Esophagus muscularis mucosa (tissue), 4 donors: ENCODE data around the gene BCL2L1. TPM values are rescaled to one million over a fixed set of nuclear protein-coding genes. Genes with fewer than 3 reads are reported as not detected.
A peak's percentile ranks its signal among the peaks of the same experiment; 100 is the strongest.

ENCODE experiments used
- DNase-seq: peaks from one replicate; pipeline ENCODE4 v3.0.0-alpha.2; 2017; ENCODE audit errors: extremely low spot score
- H3K27ac ChIP-seq, 4 donors: fragments of 200-600 bp; sonication (generic); replicated peaks in 1 of 4; 1 replicate in 3 of 4; 2 replicates in 1 of 4; pipeline ENCODE4 v1.5.1; 2016 to 2019; ENCODE audit warnings: mild to moderate bottlenecking in 1 of 4
- H3K27me3 ChIP-seq, 4 donors: fragments of 200-600 bp; sonication (generic); one replicate each; pipeline versions ENCODE4 v1.5.1 to v1.6.0; 2016 to 2019
- H3K36me3 ChIP-seq, 4 donors: fragments of 200-600 bp; sonication (generic); one replicate each; pipeline ENCODE4 v1.5.1; 2016 to 2019
- H3K4me1 ChIP-seq, 4 donors: fragments of 200-600 bp; sonication (generic); one replicate each; pipeline ENCODE4 v1.5.1; 2016 to 2019
- H3K4me3 ChIP-seq, 4 donors: fragments of 200-600 bp; sonication (generic); 1 replicate in 2 of 4; 2 replicates in 2 of 4; pipeline ENCODE4 v1.5.1; 2016 to 2019; ENCODE audit warnings: mild to moderate bottlenecking in 4 of 4, moderate library complexity in 1 of 4
- H3K9me3 ChIP-seq, 4 donors: fragments of 200-600 bp; sonication (generic); 1 replicate in 3 of 4; 2 replicates in 1 of 4; pipeline ENCODE4 v1.5.1; 2016 to 2019
- EP300 ChIP-seq: sonication (generic); formaldehyde crosslinking; IDR thresholded peaks from one replicate; pipeline ENCODE4 v1.6.1; 2017; ENCODE audit warnings: antibody characterized with exemption
- POLR2A ChIP-seq: fragments of 450-650 bp; IDR thresholded peaks from one replicate; pipeline ENCODE4 v1.6.1; 2017; ENCODE audit warnings: antibody characterized with exemption, moderate library complexity, mild to moderate bottlenecking, low read depth
- POLR2AphosphoS5 ChIP-seq, 2 donors: sonication (generic); formaldehyde crosslinking; IDR thresholded peaks; one replicate each; pipeline ENCODE4 v1.6.1; 2017; ENCODE audit warnings: antibody characterized with exemption in 2 of 2
- WGBS: methylation state at CpG from one replicate; pipeline ENCODE4 v1.1.5; 2018; 5-methylcytosine and 5-hydroxymethylcytosine counted together
- intact Hi-C: fragments of 100-400 bp; cut with DNase I; formaldehyde crosslinking; loops from one replicate; pipeline ENCODE4 v1.15.1; 2023
- total RNA-seq, 4 donors: library from RNA; depleted of rRNA; stranded (reverse); fragments of >200 nt; gene quantifications; one replicate each; pipeline versions ENCODE4 v1.1.0 to v1.2.1, GENCODE V29; 2016
- TF ChIP-seq, protein P1 (sequence below), 3 experiments: fragments of 200-600 bp in 2 of 3; fragments of 450-650 bp in 1 of 3; sonication (generic) in 2 of 3; IDR thresholded peaks; one replicate each; pipeline ENCODE4 v1.5.1; 2017 to 2019; ENCODE audit warnings: antibody characterized with exemption in 3 of 3, mild to moderate bottlenecking in 2 of 3, moderate library complexity in 1 of 3

BCL2L1 gene
- total RNA-seq, 4 donors from 2014 or later, result 94.3 to 181 (median 140) TPM

GRCh38 chr20:31705191-31705590, 17.5 kb downstream of the BCL2L1 start:
- intact Hi-C loops, result loop anchor here (5.0 kb wide), 1 partner anchor 33 kb away; no protein-coding TSS in a partner anchor
- TF ChIP-seq, protein P1, sequence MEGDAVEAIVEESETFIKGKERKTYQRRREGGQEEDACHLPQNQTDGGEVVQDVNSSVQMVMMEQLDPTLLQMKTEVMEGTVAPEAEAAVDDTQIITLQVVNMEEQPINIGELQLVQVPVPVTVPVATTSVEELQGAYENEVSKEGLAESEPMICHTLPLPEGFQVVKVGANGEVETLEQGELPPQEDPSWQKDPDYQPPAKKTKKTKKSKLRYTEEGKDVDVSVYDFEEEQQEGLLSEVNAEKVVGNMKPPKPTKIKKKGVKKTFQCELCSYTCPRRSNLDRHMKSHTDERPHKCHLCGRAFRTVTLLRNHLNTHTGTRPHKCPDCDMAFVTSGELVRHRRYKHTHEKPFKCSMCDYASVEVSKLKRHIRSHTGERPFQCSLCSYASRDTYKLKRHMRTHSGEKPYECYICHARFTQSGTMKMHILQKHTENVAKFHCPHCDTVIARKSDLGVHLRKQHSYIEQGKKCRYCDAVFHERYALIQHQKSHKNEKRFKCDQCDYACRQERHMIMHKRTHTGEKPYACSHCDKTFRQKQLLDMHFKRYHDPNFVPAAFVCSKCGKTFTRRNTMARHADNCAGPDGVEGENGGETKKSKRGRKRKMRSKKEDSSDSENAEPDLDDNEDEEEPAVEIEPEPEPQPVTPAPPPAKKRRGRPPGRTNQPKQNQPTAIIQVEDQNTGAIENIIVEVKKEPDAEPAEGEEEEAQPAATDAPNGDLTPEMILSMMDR (IDR thresholded peaks at IDR 0.05), result no peak
- TF ChIP-seq EP300 (no peak), POLR2A (no peak), POLR2AphosphoS5 (IDR thresholded peaks at IDR 0.05) (no peak)
- peaks cover 76 to 96% (median 84%) of the 10 kb centered on the region in 4 donors for H3K4me1 ChIP-seq
- DNase-seq, result no peak
- peak overlapping the region in 3 of 4 donors; percentile 42 to 48 (median 45) for H3K27ac ChIP-seq
- no peaks in the 10 kb centered on the region for H3K9me3 ChIP-seq
- H3K4me3 ChIP-seq, result no peak overlapping the region
- H3K27me3 ChIP-seq, result no peaks in the 10 kb centered on the region
- H3K36me3 ChIP-seq, result peaks cover 0 to 81% (median 36%) of the 10 kb centered on the region in 4 donors

- no peaks in the 10 kb centered on the region for H3K27me3 ChIP-seq
- DNase-seq, result no peak
- 87% methylated on average over 11 of the region's 11 CpGs for WGBS
- H3K9me3 ChIP-seq, result no peaks in the 10 kb centered on the region
- peaks cover 76 to 96% (median 85%) of the 10 kb centered on the region in 4 donors for H3K4me1 ChIP-seq
- H3K27ac ChIP-seq, result peak overlapping the region; percentile 12 to 49 (median 42)
- no peak overlapping the region for H3K4me3 ChIP-seq
- H3K36me3 ChIP-seq, result peaks cover 0 to 84% (median 36%) of the 10 kb centered on the region in 4 donors
- intact Hi-C loops, result loop anchor here (5.0 kb wide), 1 partner anchor 32 kb away; no protein-coding TSS in a partner anchor
- TF ChIP-seq POLR2A (no peak), POLR2AphosphoS5 (IDR thresholded peaks at IDR 0.05) (peak in 1 of 2 donors; percentile 36)
Measured at GRCh38 chr20:31704225-31705119, 18.2 kb downstream of the BCL2L1 start.

GRCh38 chr20:31701591-31701990, 21.1 kb downstream of the BCL2L1 start:
- peaks cover 0 to 67% (median 14%) of the 10 kb centered on the region in 4 donors for H3K36me3 ChIP-seq
- intact Hi-C loops, result no loop called here
- no peaks in the 10 kb centered on the region for H3K27me3 ChIP-seq
- TF ChIP-seq, protein P1 (IDR thresholded peaks at IDR 0.05), result no peak
- TF ChIP-seq POLR2AphosphoS5 (IDR thresholded peaks at IDR 0.05) (no peak), POLR2A (no peak), EP300 (no peak)
- peaks cover 71 to 95% (median 75%) of the 10 kb centered on the region in 4 donors for H3K4me1 ChIP-seq
- peak overlapping the region in 2 of 4 donors; percentile 40 to 77 for H3K27ac ChIP-seq
- DNase-seq, result no peak
- H3K4me3 ChIP-seq, result no peak overlapping the region
- no peaks in the 10 kb centered on the region for H3K9me3 ChIP-seq
- WGBS, result 87% methylated on average over 1 of the region's 1 CpG

- H3K27me3 ChIP-seq, result no peaks in the 10 kb centered on the region
- H3K9me3 ChIP-seq, result no peaks in the 10 kb centered on the region
- peak overlapping the region; percentile 61 to 79 (median 76) for H3K27ac ChIP-seq
- no peak overlapping the region for H3K4me3 ChIP-seq
- H3K36me3 ChIP-seq, result peaks cover 0 to 67% (median 10%) of the 10 kb centered on the region in 4 donors
- 79% methylated on average over 5 of the region's 5 CpGs for WGBS
- intact Hi-C loops, result no loop called here
- TF ChIP-seq POLR2AphosphoS5 (IDR thresholded peaks at IDR 0.05) (no peak), POLR2A (no peak)
- TF ChIP-seq, protein P1 (IDR thresholded peaks at IDR 0.05), result no peak
- DNase-seq, result no peak
- H3K4me1 ChIP-seq, result peaks cover 72 to 94% (median 75%) of the 10 kb centered on the region in 4 donors
Measured at GRCh38 chr20:31700747-31701146, 21.9 kb downstream of the BCL2L1 start.
